ENCODE measurements around the gene PXYLP1.

DNA sequence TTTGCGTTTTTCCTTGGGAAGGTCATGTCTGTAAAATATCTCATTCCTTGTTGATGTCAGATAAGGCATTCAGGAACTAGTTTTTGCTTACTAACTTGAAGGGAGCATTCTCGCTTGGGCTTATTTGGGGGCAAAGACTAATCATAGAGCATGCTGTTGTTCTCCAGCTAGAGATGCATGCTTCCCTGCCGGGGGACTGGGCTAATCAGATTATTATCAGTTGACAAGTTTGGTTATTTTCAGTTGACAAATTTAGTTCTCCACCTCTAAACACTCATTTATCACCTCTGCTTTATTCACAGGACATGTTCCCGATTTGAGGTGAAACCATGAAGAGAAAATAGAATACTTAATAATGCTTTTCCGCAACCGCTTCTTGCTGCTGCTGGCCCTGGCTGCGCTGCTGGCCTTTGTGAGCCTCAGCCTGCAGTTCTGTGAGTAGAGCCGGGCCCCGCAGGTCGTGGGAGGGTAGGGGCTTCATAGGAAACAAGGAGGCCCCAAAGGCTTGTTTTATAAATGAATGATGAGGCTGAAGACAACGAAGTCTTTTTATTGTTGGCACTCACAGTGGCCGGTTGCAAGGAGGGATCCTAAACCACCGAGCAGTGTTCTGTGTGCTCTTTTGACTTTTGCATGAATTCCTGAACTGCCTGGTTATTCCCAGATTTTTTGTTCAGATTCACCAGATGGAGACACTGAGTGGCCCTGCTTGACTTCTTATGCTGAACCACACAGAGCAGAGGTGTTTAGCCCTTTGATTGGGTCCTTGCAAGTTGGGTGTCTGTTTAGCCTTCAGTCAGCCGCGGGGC is 28.4 kb downstream of the PXYLP1 start:
- TF ChIP-seq EP300 (IDR thresholded peaks at IDR 0.05; ENCODE audit: borderline replicate concordance) (no peak), TAF1 (IDR thresholded peaks at IDR 0.05; ENCODE audit: low read depth) (no peak), TEAD4 (IDR thresholded peaks at IDR 0.05) (no peak)
